ENCODE measurements around the gene TNFRSF4.

Gene TNFRSF4

GRCh38 chr1:1213345-1214265, at the start of gene TNFRSF4:
Gene TNFRSF4, minus strand, starts transcription at chr1:1214153. Its CDS starts 26 bp downstream, at chr1:1214127.
- no peak within 1 kb of the TSS for H3K4me3 ChIP-seq (ENCODE audit: control insufficient read depth, low read depth, low read length)
- DNase-seq (ENCODE audit: low read depth) = no peak
- no peak for TF ChIP-seq CTCF (conservative IDR thresholded peaks at IDR 0.05; ENCODE audit: control insufficient read depth, insufficient read depth, low read depth, low read length)

- no peak for TF ChIP-seq CTCF (conservative IDR thresholded peaks at IDR 0.05; ENCODE audit: control insufficient read depth, insufficient read depth, low read depth, low read length)
- H3K4me3 ChIP-seq (ENCODE audit: control insufficient read depth, low read depth, low read length) = no peak overlapping the region
- DNase-seq (ENCODE audit: low read depth) = no peak
Observed at GRCh38 chr1:1262758-1263157, 48.8 kb upstream of the TNFRSF4 start.

- TF ChIP-seq CTCF (conservative IDR thresholded peaks at IDR 0.05; ENCODE audit: control insufficient read depth, insufficient read depth, low read depth, low read length) = no peak
- DNase-seq (ENCODE audit: low read depth) = no peak
- no peak overlapping the region for H3K4me3 ChIP-seq (ENCODE audit: control insufficient read depth, low read depth, low read length)
Observed at GRCh38 chr1:1262071-1262470, 48.1 kb upstream of the TNFRSF4 start.

DNA sequence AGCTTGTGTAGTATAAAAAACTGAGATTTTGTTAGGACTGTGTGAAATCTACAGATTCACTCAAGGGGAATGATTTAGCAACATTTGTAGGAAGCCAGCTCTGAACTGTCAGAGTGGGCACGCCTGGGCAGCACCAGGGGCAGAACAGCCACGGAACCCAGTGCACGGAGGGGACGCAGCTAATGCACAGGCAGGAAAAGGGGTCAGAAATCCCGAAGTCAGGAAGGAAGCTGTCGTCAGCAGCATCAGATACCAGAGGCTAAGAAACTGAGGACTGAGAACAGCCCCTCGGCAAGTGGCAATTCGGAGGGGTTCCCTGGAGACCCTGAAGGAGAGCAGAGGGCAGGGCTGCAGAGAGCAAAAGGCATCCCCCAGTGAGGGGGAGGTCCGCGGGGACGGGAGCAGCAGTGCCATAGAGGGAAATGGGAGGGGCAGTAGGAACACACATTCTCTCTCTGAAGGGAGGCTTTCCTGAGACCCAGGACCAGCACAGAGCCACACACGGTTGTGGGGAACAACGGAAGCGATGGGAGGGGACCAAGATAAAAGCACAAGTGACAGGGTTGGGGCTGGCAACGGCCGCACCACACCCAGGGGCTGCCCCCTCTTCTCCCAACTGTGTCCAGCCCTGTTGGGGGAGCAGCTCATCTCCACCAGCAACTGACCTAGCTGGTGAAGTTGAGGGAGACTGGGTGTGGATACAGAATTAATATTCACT, 47.0 kb upstream of the TNFRSF4 start:
- no peak for TF ChIP-seq CTCF (conservative IDR thresholded peaks at IDR 0.05; ENCODE audit: control insufficient read depth, insufficient read depth, low read depth, low read length)
- DNase-seq (ENCODE audit: low read depth) = no peak
- H3K4me3 ChIP-seq (ENCODE audit: control insufficient read depth, low read depth, low read length) = no peak overlapping the region

GRCh38 chr1:1259951-1260600, 46.1 kb upstream of the TNFRSF4 start:
- TF ChIP-seq CTCF (conservative IDR thresholded peaks at IDR 0.05; ENCODE audit: control insufficient read depth, insufficient read depth, low read depth, low read length) = no peak
- no peak overlapping the region for H3K4me3 ChIP-seq (ENCODE audit: control insufficient read depth, low read depth, low read length)
- DNase-seq (ENCODE audit: low read depth) = no peak

GRCh38 chr1:1259540-1259939, 45.6 kb upstream of the TNFRSF4 start:
- H3K4me3 ChIP-seq (ENCODE audit: control insufficient read depth, low read depth, low read length) = no peak overlapping the region
- no peak for TF ChIP-seq CTCF (conservative IDR thresholded peaks at IDR 0.05; ENCODE audit: control insufficient read depth, insufficient read depth, low read depth, low read length)

More at GRCh38 chr1:1259540-1259939, 45.6 kb upstream of the TNFRSF4 start:
- DNase-seq (ENCODE audit: low read depth) = no peak
